NCI-H1694 treated with DMSO at 0.1 percent for 48 hours (cell line): ENCODE data around the gene TAF1A.

Experiments
- DNase-seq: peaks from one replicate; lab custom pipeline; 2025; lab: John Stamatoyannopoulos, UW

Gene TAF1A

DNA sequence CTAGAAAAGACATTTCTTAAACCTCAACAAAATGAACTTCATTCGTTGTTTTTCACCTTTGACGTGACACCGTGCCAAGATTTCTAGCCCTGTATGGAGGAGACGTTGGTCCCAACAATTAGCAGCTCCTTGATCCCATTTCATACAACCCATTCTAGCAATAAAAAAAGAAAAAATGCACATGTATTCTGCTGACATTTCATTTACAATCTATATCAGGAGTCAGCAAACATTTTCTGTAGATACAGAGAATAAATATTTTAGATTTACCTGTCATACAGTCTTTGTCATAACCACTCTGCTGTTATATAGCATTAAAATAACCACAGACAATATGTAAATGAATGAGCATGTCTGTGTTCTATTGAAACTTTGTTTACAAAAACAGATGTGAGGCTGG, 7.0 kb upstream of the TAF1A start:
- no peak for DNase-seq

DNA sequence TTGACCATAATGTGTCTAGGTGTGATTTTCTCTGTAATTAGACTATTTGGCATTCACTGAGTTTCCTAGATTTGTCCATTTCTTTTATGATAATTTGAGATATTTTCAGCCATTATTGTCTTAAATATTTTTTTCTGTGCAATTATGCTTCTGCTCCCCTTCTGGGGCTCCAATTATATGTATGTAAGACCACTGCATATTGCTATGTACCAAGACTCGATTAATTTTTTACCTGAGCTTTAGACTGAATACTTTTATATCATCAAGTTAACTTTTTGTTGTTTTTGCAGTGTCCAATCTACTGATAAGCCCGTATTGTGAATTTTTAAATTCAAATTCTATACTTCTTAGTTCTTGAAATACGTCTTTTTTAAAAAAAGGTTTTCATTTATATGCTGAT, 5.1 kb upstream of the TAF1A start:
- no peak for DNase-seq

DNA sequence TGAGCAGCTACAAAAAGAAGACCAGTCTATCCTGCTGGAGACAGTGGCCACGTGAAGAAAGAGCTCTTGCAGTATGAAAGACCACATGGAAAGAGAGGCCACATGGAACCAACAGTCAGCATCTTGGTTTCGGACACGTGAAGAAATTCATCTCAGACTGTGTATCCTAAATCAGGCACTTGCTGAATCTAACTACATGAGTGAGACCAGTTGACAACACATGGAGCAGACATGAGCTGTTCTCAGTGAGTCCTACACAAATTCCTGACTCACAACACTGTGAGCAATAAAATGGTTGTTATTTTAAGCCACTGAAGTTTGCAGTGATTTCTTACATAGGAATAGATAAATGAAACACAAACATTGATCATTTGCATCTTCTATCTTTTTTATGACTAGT, 2.4 kb upstream of the TAF1A start:
- DNase-seq = no peak

DNA sequence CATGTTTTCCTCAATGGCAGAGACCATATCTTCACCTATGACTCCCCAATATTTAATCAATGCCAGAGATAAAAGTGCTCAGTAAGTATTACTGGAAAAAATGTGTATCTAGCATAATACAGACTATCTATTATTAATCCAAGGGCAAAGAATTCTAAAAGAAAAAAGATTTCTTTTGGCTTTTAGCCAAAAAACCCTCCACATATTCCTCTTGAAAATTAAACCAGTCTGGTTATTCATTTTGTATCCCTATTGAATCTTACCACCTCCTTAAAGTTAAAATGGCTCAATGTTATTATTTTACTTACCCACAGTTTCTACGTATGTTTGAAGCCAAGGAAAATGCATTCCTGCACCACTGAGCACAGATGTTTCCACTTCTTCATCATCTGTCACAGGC, 1.6 kb downstream of the TAF1A start:
- DNase-seq = no peak

DNA sequence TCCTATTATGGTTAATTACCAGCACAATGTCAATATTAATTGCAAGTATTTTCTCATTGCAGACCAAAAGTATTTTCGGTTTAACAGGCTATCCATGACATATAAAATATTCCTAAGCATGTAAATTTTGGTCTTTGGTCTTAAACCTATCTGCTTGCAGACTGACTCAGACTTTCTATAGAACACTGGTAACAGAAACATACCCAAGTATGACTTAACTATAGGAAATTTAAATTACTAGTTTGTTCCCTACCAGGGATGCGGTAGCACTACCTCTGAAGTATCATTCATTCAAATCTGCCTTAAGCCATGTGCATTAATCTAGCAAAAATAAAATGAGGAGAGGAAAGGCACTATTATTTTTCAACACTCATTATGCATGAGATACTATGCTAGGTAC, 2.9 kb downstream of the TAF1A start:
- no peak for DNase-seq

- DNase-seq = no peak
These were observed 6.7 kb downstream of the TAF1A start for GRCh38 chr1:222583079-222583478.

DNA sequence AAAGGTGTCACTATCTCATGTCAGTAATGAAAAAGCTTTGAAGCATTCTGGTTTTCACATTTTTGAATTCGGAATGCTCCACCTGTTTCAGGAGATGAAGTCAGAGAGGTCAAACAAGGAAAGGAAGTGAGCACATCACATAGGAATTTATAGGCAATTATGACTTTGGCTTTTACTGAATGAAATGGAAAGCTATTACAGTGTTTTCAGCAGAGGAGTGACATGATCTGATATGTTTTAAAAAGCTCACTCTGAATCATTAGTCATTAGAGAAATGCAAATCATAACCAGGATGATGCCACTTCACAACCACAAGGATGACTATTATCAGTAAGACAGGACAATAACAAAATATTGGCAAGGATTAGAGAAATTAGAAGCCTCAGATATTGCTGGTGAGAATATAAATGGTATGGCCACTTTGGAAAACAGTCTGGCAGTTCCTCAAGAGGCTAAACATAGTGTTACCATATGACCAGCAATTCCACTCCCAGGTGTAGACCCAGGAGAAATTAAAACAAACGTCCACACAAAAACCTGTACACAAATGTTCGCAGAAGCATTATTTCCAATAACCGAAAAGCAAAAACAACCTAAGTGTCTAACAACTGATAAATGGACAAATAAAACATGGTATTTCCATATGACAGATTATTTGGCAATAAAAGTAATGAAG, 7.5 kb downstream of the TAF1A start:
- no peak for DNase-seq

GRCh38 chr1:222579316-222579715, 10.4 kb downstream of the TAF1A start:
- no peak for DNase-seq

DNA sequence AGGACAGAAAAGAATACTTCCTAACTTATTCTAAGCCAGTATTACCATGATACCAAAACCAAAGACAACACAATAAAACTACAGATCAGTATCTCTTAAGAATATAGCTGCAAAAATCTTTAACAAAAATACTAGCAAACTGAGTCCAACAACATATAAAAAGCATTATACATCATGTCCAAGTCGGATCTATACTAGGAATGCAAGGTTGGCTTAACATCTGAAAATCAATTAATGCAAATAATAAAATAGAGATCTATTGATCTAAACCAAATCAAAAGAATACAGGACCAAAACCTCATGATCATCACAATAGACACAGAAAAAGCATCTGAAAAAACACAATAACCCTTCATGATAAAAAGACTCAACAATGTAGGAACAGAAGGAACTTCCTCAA, 18.9 kb downstream of the TAF1A start:
- DNase-seq = no peak

GRCh38 chr1:222561656-222562055, 28.1 kb downstream of the TAF1A start:
- DNase-seq = no peak

DNA sequence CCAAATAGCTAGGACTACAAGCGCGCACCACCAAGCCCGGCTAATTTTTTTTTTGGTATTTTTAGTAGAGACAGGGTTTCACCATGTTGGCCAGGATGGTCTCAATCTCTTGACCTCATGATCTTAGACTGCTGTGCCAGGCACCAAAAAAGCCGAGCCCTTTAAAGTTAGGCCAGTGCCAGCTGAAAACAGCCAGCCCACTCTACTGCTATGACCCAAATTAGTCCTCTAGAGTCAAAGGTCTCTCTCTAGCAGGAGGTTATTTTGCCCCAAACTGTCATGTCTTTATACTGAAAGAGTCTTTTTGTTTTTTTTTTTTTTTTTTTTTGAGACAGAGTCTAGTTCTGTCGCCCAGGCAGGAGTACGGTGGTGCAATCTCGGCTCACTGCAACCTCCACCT, 32.2 kb downstream of the TAF1A start:
- DNase-seq = no peak

DNA sequence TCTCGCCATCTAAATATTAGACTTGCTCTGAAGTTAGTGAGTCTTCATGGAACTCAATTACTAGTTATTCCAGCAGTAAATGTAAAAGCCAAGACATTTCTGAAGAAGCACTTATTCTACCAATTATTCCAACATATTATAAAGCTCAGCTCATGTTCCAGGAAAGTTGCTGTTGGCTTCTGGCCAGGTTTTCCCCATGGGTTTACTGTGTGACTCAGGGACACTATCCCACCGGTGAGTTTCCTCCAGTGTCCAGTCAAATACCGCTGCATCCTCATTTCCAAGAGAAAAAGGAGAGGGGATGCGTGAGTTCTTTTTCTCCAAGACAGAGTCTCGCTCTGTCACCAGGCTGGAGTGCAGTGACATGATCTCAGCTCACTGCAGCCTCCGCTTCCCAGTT, 32.6 kb downstream of the TAF1A start:
- no peak for DNase-seq

GRCh38 chr1:222555992-222556615, 33.6 kb downstream of the TAF1A start:
- DNase-seq = no peak

DNA sequence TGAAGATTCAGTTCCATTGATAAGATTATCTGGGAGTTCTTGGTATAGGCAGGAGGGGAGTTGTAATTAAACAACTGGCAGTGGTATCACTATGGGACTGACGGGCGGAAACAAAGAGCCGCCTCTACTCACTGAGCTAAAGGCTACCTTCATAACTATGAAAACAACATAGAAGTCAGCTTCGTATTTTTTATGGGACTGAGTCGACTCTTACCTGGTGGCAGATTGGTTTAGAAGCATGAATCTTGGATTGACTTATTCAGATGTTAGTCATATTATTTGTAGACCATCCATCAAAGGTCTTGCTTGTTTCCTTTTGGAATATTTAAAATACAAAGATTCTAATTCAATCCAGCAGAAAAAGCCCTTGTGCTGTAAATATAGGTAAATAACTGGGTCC, 35.6 kb downstream of the TAF1A start:
- no peak for DNase-seq

- no peak for DNase-seq
These were observed 36.9 kb downstream of the TAF1A start for GRCh38 chr1:222552882-222553281.

- DNase-seq = no peak
These were observed 41.6 kb downstream of the TAF1A start, which contains the start of gene HHIPL2 for GRCh38 chr1:222547944-222548671. TSS of gene HHIPL2 (minus strand) at chr1:222548104. CDS start at chr1:222548044, 60 bp downstream.

- no peak for DNase-seq
These were observed 42.5 kb downstream of the TAF1A start for GRCh38 chr1:222547260-222547614.

DNA sequence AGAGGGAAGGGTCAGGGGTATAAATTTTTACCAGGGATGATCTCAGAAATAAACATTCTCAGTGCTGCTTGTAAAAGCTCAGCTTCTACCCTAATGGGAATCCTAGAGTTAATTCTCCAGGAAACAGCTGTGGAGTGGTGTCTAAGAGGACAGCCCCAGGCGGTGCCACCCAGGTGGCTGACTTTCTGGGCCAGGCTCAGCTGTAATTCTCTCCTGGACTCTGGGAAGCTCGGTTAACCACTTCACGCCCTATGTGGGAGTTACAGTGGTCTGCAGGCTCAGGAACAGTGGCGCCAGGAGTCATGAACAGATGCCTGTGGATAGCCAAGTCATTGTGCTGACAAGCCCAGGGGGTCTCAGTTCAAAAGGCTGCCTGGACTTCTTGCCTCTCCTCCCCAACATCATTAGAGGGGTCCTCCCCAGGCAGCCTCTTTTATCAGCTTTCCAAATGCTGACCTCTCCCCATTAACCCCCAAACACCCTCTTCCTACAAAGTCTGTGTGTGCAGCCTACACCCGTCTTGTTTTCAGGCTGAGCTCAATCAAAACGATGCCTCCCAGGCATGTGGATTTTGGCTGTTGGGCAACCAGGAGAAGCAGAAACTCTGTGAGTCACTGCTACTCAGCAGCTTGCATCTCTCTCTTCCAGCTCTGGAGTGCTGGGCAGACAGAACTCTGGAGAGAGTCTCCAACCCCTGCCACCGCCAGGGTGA, 43.0 kb downstream of the TAF1A start:
- no peak for DNase-seq

DNA sequence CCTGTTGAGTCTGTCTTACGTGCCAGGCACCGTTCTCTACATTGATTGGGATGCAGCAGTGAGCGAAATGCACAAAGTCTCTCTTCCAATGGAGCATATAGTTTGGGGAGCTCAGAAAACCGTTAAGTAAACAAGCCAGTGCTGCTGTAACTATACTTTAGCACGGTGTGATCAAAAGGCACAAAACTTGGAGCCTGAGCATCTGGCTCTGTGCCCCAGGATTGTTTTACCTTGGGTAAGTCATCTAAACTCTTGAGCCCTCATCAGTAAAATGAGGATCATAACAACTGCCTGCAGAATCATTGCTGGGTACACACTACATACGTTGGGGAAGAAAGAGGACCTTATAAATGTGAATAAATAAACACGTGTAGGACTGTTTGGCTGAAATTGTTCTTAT, 43.6 kb downstream of the TAF1A start:
- no peak for DNase-seq

GRCh38 chr1:222543817-222544216, 45.9 kb downstream of the TAF1A start:
- no peak for DNase-seq

DNA sequence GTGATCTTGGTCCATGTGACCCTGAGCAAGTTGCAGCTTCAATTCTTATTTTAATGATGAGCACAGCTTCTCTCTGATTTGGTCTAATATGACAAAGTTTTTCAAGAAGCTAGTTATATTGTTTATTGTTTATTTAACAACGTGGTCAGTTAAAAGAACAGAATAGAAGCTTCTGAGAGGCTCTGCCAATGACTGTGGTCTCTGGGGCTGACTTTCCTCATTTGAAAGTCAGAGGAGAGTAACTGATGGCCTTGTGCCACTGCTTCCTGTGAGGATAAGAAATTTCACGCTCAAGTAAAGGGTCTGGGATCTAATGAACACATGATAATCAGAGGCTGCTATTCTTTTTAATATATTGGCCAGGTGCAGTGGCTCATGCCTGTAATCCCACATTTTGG, 49.1 kb downstream of the TAF1A start:
- DNase-seq = no peak

DNA sequence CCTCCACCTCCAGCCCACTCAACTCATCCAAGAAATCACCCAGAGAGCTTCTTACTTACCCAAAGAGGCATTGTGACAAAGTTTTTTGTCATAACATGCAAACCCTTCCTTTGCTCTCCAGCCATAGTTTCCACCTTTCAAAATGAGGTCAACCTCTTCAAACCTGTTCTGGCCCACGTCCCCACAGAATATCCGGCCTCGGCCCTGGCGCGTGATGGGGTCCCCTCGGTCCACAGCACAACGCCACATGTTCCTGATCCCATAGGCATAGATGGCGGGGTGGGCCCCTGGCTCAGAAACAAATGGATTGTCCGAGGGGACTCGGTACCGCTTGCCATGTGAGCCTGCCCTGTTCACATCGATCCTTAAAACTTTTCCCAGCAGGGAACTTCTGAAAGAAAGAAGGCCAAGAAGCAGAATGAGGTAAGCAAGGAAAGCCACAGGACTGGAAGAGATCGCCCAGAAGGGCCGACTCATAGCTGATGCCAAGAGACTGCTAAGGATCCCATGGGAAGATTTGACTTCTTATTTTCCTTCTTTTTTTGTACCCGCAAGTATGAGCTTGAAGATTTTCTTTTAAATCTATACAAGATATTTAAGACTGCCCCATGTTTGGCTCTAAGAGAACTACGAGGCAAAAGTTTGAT, 49.7 kb downstream of the TAF1A start:
- no peak for DNase-seq
